ENCODE results near the gene SLC13A1. TPM values are rescaled to one million over a fixed set of nuclear protein-coding genes. Genes with fewer than 3 reads are reported as not detected.
"Not testable (repeated sequence)": the region's sequence is repeated elsewhere in the genome, so short reads cannot be mapped to it uniquely, and the experiment has no call there.

The SLC13A1 gene
- total RNA-seq, 1 donor from 2014 or later: not detected

DNA sequence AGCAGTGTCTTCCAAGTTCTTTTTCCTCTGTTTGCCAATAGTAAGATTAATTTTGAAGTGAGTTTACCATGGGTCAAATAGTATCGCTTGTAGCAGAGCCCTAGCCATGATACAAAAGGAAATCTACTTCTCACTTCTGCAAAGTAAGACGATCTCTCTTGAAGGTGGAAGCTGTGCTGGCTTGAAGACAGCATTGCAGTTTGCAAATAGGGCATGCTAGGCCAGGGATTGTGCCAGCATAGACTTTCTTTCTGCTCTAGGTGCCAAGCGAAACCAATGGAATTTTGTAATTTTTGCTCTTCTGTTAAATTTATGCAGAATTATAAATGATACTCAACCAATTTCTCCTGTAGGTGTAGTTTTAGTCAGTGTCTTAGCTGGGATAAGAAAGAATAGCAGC, 74.5 kb downstream of the SLC13A1 start:
- ATAC-seq: no peak

GRCh38 chr7:123122916-123123315, 76.9 kb downstream of the SLC13A1 start:
- no peak for ATAC-seq

GRCh38 chr7:123120286-123120685, 79.5 kb downstream of the SLC13A1 start:
- no peak for ATAC-seq

- ATAC-seq: no peak
Observed at GRCh38 chr7:123115331-123115730, 84.4 kb downstream of the SLC13A1 start.

DNA sequence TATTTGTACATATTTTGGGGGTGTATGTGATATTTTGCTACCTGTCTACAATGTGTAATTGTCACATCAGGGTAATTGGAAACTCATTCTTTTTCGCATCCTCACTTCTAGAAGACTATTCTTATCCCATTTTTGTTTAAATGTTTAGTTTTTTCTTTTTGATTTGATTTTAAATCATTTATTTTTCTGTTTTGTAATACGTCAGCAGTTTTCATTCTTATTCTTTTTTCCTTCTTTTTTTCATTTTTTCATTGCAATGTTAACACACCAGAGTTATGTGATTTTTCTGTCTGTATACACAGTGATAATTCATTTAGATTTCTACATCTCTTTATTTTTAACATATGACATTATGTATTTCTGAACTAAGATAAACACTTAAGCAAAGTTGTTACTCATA, 85.5 kb downstream of the SLC13A1 start:
- no peak for ATAC-seq

GRCh38 chr7:123112833-123113232, 86.9 kb downstream of the SLC13A1 start:
- no peak for ATAC-seq

DNA sequence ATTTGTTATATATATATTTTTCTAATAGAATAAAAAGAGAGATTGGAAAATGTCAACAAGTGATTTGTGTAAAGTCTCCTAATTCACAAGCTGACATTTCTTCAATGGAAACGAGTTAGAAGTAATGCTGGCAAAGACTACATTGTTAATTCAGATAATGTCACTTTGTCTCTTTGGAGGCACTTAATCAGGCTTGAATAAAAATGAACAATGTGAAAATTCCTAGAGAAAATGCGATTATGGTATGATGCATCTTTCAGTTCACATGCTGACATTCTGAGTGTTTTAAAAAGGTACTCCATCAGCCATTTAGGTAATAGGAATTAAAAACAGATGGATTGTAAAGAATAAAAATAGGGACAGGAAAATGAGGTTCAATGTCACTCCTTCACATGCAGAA, 100.1 kb downstream of the SLC13A1 start:
- ATAC-seq: no peak

DNA sequence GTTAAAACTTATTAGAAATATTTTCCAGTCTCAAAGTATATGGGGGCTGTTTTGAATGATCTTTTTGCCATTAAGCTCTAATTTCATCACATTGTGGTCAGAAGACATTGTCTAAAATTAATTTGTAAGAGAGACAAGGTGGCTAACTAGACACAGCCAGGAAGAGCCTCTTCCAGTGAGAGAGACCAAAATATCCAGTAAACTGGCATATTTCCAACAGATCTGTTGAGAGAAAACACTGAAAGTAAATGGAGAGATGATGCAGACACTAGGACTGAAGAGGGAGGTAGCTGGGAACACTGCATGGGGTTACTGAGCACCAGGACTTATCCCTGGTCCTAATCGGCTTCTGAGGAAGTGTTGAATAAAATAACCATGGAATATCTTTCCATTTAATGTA, 102.8 kb downstream of the SLC13A1 start:
- no peak for ATAC-seq

DNA sequence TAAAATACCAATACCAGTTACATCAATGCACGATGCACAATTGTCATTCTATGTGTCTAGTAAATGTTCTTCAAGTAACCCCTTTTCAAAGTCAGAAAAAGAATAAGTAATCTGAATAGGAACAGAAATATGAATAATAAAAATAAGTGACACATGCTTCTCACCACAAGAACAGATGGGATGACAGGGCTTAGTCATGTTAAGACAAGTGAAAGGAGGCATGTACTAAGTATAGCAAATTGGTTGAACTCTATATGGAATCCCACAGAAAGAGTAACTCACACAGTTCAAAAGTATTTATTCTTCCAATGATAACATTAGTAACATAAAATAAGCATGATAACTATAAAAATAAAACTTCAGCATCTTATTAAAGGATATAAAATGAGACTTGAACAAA, 103.3 kb downstream of the SLC13A1 start:
- ATAC-seq: no peak

- ATAC-seq: no peak
Observed at GRCh38 chr7:123090456-123090855, 109.3 kb downstream of the SLC13A1 start.

DNA sequence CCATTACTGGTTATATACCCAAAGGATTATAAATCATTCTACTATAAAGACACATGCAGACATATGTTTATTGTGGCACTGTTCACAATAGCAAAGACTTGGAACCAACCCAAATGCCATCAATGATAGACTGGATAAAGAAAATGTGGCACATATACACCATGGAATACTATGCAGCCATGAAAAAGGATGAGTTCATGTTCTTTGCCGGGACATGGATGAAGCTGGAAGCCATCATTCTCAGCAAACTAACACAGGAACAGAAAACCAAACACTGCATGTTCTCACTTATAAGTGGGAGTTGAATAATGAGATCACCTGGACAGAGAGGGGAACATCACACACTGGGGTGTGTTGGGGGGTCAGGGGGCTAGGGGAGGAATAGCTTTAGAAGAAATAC, 112.9 kb downstream of the SLC13A1 start:
- not testable (repeated sequence) for ATAC-seq

DNA sequence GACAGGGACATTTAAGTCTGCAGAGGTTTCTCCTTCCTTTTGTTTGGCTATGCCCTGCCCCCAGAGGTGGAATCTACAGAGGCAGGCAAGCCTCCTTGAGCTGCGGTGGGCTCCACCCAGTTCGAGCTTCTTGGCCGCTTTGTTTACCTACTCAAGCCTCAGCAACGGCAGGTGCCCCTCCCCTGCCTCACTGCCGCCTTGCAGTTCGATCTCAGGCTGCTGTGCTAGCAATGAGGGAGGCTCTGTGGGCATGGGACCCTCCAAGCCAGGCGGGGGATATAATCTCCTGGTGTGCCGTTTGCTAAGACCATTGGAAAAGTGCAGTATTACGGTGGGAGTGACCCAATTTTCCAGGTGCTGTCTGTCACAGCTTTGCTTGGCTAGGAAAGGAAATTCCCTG, 114.9 kb downstream of the SLC13A1 start:
- ATAC-seq: not testable (repeated sequence)

DNA sequence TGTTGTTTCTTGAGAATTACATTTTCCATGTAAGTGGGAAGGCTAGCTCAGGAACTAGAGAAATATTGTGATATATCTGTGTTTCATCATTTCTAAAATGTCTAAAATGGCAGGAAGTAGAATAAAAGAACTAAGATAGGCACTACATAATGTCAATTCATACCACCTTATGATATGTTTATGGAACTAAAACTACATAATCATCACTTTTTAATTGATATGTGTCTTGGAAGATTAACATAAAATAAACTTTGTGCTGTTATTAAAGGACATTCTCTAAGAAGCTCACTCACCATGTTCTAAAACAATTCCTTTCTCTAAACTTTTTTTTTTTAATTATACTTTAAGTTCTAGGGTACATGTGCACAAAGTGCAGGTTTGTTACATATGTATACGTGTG, 120.7 kb downstream of the SLC13A1 start:
- no peak for ATAC-seq

DNA sequence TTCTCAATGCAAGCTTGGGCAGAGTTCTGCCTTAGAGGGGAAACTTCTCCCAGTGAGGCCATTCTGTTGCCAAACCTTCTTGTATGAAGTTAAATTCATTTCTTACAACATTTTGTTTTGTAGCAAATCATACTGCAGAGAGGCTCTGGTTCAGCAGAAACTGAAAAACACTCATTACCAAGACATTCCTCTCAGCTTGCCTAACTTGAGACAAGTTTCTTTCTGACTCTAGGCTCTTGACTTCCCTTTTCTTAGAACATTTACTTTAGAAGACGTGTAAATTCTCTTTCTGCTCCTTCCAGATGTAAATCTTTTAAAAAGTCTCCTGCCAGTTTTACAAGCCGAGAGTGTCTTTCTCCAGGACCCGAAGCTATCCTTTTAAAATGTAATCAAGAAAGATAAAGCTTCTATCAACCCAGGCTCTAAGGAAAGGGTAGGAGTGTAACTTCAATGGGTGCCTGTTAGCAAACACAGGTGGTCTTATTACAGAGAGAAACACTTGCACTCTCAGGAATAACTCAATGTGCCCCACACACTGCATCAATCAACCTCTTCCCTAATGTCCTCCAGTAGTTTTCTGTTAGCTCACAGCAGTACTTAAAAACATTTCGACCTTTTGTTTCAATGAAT, 123.8 kb downstream of the SLC13A1 start:
- ATAC-seq: no peak

DNA sequence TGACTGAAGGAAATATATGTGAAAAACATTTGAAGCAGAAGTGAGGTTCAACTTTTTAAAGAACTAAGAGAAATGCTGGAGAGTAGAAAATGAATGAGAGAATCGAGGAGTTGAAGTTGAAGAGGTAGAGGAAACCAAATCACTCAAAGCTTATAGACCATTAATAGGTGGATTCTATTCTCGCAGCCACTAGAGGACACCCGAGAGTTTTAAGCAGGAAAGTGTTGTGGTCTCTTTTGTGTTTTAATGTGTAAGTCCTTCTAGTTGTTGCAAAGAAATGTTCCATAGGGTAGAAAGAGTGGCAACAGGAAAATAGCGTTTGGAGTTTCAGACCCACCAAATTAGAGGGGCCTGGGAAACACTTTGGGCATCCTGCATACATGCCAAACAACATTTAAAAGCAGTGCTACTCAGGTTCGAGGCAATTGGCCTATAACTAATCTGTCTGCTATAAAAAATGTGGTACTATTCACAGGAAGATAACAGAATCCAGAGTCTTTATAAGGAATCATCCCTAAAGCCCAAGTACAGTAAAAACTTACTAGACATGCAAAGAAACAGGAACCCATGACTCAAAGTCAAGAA, 129.0 kb downstream of the SLC13A1 start:
- ATAC-seq: no peak

DNA sequence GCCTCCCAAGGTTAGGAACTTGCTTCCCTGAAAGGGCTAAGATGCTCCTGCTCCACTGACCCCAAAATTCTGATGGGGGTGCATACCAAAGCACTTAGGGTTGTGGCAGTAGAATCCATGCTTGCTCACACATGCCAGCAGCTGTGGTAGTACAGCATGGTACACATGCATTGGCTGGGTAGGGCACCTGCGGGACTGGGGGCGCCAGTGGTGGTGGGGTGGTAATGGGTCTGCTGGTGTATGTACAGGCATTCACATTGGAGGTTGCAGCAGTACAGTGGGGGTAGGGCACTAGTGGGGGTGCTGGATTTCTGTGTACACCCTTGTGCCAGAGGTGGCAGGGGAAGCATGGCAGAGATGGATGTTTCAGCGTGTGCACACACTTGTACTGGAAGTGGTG, 132.0 kb downstream of the SLC13A1 start:
- no peak for ATAC-seq

Other genes starting within 250 kb of the SLC13A1 start
- gene TAS2R16, start 204.3 kb downstream of the SLC13A1 start, total RNA-seq: not detected

All from esophagus mucosa (tissue), 1 donor.